Measurements from ENCODE around the gene NUDT22. TPM values are rescaled to one million over a fixed set of nuclear protein-coding genes. Genes with fewer than 3 reads are reported as not detected.

NUDT22 gene
- total RNA-seq, 6 donors from 2014 or later = 30.3 to 94.3 (median 68.0) TPM

GRCh38 chr11:64232967-64233315 lies 6.9 kb downstream of the NUDT22 start:
- WGBS, 2 donors = 84 to 87% methylated on average over 8 of the region's 8 CpGs
- Histone ChIP-seq H3K4me3 (no peak overlapping the region), H3K36me3 (peaks cover 0 to 8% (median 2%) of the 10 kb centered on the region in 4 donors), H3K9me3 (no peaks in the 10 kb centered on the region), H3K27me3 (no peaks in the 10 kb centered on the region), H3K4me1 (peaks cover 44 to 74% (median 58%) of the 10 kb centered on the region in 4 donors), H3K27ac (peak overlapping the region in 2 of 4 donors; percentile 12 to 27)
- DNase-seq (no peak), ATAC-seq (ENCODE audit: low FRiP score in 2 of 2) (no peak)
- TF ChIP-seq POLR2AphosphoS5 (IDR thresholded peaks at IDR 0.05) (no peak), POLR2A (IDR thresholded peaks at IDR 0.05) (no peak), EP300 (IDR thresholded peaks at IDR 0.05) (no peak), CTCF (IDR thresholded peaks at IDR 0.05) (no peak)

- Histone ChIP-seq H3K27ac (peak within 1 kb of the TSS; percentile 69 to 91 (median 82)), H3K4me3 (peak within 1 kb of the TSS; percentile 66 to 94 (median 84)), H3K36me3 (peaks cover 0 to 19% (median 7%) of the 10 kb centered on the region in 4 donors), H3K4me1 (peaks cover 52 to 80% (median 62%) of the 10 kb centered on the region in 4 donors), H3K9me3 (no peaks in the 10 kb centered on the region), H3K27me3 (no peaks in the 10 kb centered on the region)
- ATAC-seq (ENCODE audit: low FRiP score in 2 of 2) (peak in 1 of 2 donors; percentile 83), DNase-seq (peak; percentile 84 to 95)
- peak in 2 of 4 donors; percentile 34 to 51 for TF ChIP-seq POLR2A (IDR thresholded peaks at IDR 0.05)
- TF ChIP-seq POLR2AphosphoS5 (IDR thresholded peaks at IDR 0.05) = peak in 1 of 2 donors; percentile 64
- TF ChIP-seq EP300 (IDR thresholded peaks at IDR 0.05) = no peak
- peak in 2 of 6 experiments; percentile 6 to 8 for TF ChIP-seq CTCF (IDR thresholded peaks at IDR 0.05)
- WGBS, 2 donors = 10 to 40% methylated on average over 5 to 17 of the region's 62 CpGs
Measured at GRCh38 chr11:64233913-64234586, 8.0 kb downstream of the NUDT22 start, which contains the start of gene VEGFB. VEGFB (plus strand) TSS chr11:64234584; CDS start chr11:64234834, 250 bp downstream.

- DNase-seq = peak; percentile 68 to 92
- peaks cover 52 to 79% (median 59%) of the 10 kb centered on the region in 4 donors for H3K4me1 ChIP-seq
Measured at GRCh38 chr11:64234647-64235379, 8.7 kb downstream of the NUDT22 start.

More at GRCh38 chr11:64234647-64235379, 8.7 kb downstream of the NUDT22 start:
- H3K9me3 ChIP-seq = no peaks in the 10 kb centered on the region
- peaks cover 0 to 19% (median 7%) of the 10 kb centered on the region in 4 donors for H3K36me3 ChIP-seq
- peak overlapping the region; percentile 66 to 94 (median 84) for H3K4me3 ChIP-seq
- peak overlapping the region; percentile 69 to 91 (median 78) for H3K27ac ChIP-seq
- ATAC-seq (ENCODE audit: low FRiP score in 2 of 2) = peak in 1 of 2 donors; percentile 32
- WGBS, 2 donors = 7 to 38% methylated on average over 3 to 12 of the region's 80 CpGs
- peak in 1 of 4 donors; percentile 69 for TF ChIP-seq POLR2A (IDR thresholded peaks at IDR 0.05)
- no peak for TF ChIP-seq EP300 (IDR thresholded peaks at IDR 0.05)
- TF ChIP-seq POLR2AphosphoS5 (IDR thresholded peaks at IDR 0.05) = peak in 1 of 2 donors; percentile 53
- TF ChIP-seq CTCF (IDR thresholded peaks at IDR 0.05) = peak in 3 of 6 experiments; percentile 7 to 55 (median 20)
- H3K27me3 ChIP-seq = no peaks in the 10 kb centered on the region
